ENCODE results near the gene ARL5B. TPM values are rescaled to one million over a fixed set of nuclear protein-coding genes. Genes with fewer than 3 reads are reported as not detected.

The ARL5B gene
- total and polyA plus RNA-seq, 2 of the 8 experiments (the other 6 are each of a cell fraction or from before 2014, with no cell fraction given) = 8.4 to 52.1 TPM

DNA sequence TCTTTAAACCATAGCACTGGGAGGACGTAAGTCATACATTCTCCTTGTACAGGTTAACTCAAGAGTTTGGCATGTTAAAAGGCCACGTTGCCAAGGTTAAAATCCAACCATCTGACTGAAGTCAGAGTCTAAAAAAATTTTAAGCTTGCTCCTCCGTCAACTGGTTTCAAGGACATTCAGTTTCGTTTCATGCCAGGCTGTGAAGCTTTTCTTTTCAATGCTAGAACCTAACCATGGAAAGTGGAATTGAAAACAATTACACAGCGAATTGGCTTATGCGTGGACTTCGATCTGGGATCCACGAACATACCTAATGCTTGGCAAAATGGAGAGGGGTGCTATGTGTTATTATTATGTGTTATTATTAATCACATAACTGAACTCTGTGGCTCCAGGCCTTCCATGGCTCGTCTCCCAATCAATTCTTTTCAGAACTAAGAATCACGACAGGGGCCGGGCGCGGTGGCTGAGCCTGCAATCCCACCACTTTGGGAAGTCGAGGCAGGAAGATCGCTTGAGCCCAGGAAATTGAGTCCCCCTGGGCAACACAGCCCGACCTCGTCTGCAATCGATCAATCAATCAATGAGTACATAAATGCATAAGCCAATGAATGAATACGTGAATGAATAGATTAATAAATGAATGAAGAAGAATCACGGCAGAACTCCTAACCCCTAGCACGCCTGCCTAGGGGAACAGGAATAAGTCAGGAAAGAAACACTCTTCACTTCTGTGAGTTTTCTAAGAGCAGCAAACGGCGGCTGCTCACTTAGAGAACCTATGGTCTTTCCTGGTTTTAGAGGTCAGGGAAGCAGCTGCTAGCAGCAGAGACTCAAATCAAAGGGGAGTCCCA, 733 bp upstream of the ARL5B start:
- DNase-seq (ENCODE audit: low read depth in 1 of 2, low spot score in 2 of 2) (no peak), FAIRE-seq (no peak)
- peak overlapping the region; percentile 70 to 96 (median 94) for H3K9ac ChIP-seq (replicated peaks in 1 of 4; ENCODE audit: extremely low read depth in 1 of 4, low read depth in 3 of 4, low read length in 3 of 4)
- H3K4me1 ChIP-seq (replicated peaks in 1 of 4; ENCODE audit: control insufficient read depth in 3 of 4, insufficient read depth in 4 of 4, low read length in 3 of 4) = peaks cover 0 to 12% (median 2%) of the 10 kb centered on the region in 4 experiments; a peak in 3 of 7 replicates
- H3K14ac ChIP-seq (ENCODE audit: insufficient read length) = no peak overlapping the region
- H3K18ac ChIP-seq (ENCODE audit: extremely low read depth, low read length) = peak overlapping the region; percentile 62
- TF ChIP-seq, protein P1, sequence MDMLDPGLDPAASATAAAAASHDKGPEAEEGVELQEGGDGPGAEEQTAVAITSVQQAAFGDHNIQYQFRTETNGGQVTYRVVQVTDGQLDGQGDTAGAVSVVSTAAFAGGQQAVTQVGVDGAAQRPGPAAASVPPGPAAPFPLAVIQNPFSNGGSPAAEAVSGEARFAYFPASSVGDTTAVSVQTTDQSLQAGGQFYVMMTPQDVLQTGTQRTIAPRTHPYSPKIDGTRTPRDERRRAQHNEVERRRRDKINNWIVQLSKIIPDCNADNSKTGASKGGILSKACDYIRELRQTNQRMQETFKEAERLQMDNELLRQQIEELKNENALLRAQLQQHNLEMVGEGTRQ (IDR thresholded peaks at IDR 0.05; ENCODE audit: low read length) = no peak
- TF ChIP-seq CEBPB (IDR thresholded peaks at IDR 0.05; ENCODE audit: low read depth, low read length) (no peak), MAFK (IDR thresholded peaks at IDR 0.05; ENCODE audit: low read depth, low read length) (no peak), JUND (IDR thresholded peaks at IDR 0.05; ENCODE audit: low read length) (no peak), CHD2 (IDR thresholded peaks at IDR 0.05; ENCODE audit: low read length) (no peak), ASH2L (IDR thresholded peaks at IDR 0.05; ENCODE audit: low read length) (no peak), ZNF274 (IDR thresholded peaks at IDR 0.05; ENCODE audit: borderline replicate concordance, extremely low read depth, low read length) (no peak), SP4 (IDR thresholded peaks at IDR 0.05; ENCODE audit: low read length) (no peak), TEAD4 (IDR thresholded peaks at IDR 0.05; ENCODE audit: low read depth, low read length) (no peak)
- TF ChIP-seq, protein P2, sequence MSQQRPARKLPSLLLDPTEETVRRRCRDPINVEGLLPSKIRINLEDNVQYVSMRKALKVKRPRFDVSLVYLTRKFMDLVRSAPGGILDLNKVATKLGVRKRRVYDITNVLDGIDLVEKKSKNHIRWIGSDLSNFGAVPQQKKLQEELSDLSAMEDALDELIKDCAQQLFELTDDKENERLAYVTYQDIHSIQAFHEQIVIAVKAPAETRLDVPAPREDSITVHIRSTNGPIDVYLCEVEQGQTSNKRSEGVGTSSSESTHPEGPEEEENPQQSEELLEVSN (IDR thresholded peaks at IDR 0.05) = no peak
- no peak overlapping the region for H2BK120ac ChIP-seq (replicated peaks; ENCODE audit: low read depth, low read length)
- 43% methylated on average over 23 of the region's 23 CpGs; no CpG with 5 or more reads in 1 of the 2 experiments for WGBS, 2 experiments (ENCODE audit: extremely low coverage in 1 of 2, insufficient coverage in 1 of 2, insufficient read length in 1 of 2, insufficient replicate concordance in 2 of 2, low coverage in 1 of 2, low lambda C conversion rate in 2 of 2, missing lambda C conversion rate in 1 of 2)
- no peak overlapping the region for H2BK15ac ChIP-seq (ENCODE audit: low read length)
- H4K91ac ChIP-seq (replicated peaks; ENCODE audit: insufficient read length, low read length) = no peak overlapping the region
- H4K8ac ChIP-seq (ENCODE audit: extremely low read depth, insufficient read depth, low read length) = no peak overlapping the region; the same call in 1 of the 2 replicates
- peak overlapping the region; percentile 73; the same call in 1 of the 2 replicates for H3K27ac ChIP-seq (ENCODE audit: low read depth, low read length)
- POLR2A ChIA-PET (ENCODE audit: partially characterized antibody) = interaction anchor here (0.7 to 2.1 kb wide), 5 partner anchors 9 to 1276 kb away, joined by 4 to 11 read pairs (median 4); no protein-coding TSS in a partner anchor
- CTCF ChIA-PET (ENCODE audit: partially characterized antibody) = no interaction called here
- H3K27me3 ChIP-seq (replicated peaks in 1 of 4; ENCODE audit: control insufficient read depth in 3 of 4, extremely low read depth in 1 of 4, insufficient read depth in 3 of 4, low read length in 3 of 4) = no peaks in the 10 kb centered on the region
- peaks cover 6 to 10% of the 10 kb centered on the region in 2 experiments for H4K20me1 ChIP-seq (replicated peaks in 1 of 2; ENCODE audit: control insufficient read depth in 1 of 2, insufficient read depth in 2 of 2, low read length in 2 of 2)
- peak overlapping the region; percentile 68 to 100 for H3K4me2 ChIP-seq (ENCODE audit: insufficient read depth in 1 of 2, low read depth in 2 of 2, low read length in 2 of 2)
- H2AFZ ChIP-seq (ENCODE audit: low read length) = peak overlapping the region; percentile 54; the same call in 1 of the 2 replicates
- peaks cover 8% of the 10 kb centered on the region; the same call in 1 of the 2 replicates for H3K23me2 ChIP-seq (ENCODE audit: low read depth, low read length)
- peak overlapping the region; percentile 91 to 99 (median 96) for H3K4me3 ChIP-seq (ENCODE audit: extremely low read depth in 1 of 4, insufficient read depth in 2 of 4, low read depth in 3 of 4, low read length in 4 of 4)
- no peaks in the 10 kb centered on the region for H3K9me3 ChIP-seq (ENCODE audit: insufficient read depth in 2 of 2, low read depth in 1 of 2, low read length in 1 of 2)
- H3K79me1 ChIP-seq (ENCODE audit: low read depth, low read length) = no peaks in the 10 kb centered on the region
- H2AK5ac ChIP-seq (ENCODE audit: low read depth, low read length) = peak overlapping the region; percentile 86; the same call in 1 of the 2 replicates
- peak overlapping the region; percentile 27 for H4K5ac ChIP-seq (ENCODE audit: insufficient read length, low read depth, low read length)
- no peak overlapping the region for H2BK20ac ChIP-seq (ENCODE audit: low read length)
- H3K4ac ChIP-seq (replicated peaks; ENCODE audit: insufficient read length, low read depth, low read length) = no peak overlapping the region
- peak overlapping the region; percentile 92 for H2BK5ac ChIP-seq (ENCODE audit: low read depth, low read length)
- no peaks in the 10 kb centered on the region; a peak in 1 of 8 replicates for H3K36me3 ChIP-seq (ENCODE audit: control insufficient read depth in 2 of 4, insufficient read depth in 4 of 4, low read length in 3 of 4)
- H2BK12ac ChIP-seq (ENCODE audit: low read depth, low read length) = peak overlapping the region; percentile 19; the same call in 1 of the 2 replicates
- H3K79me2 ChIP-seq (ENCODE audit: control insufficient read depth in 1 of 2, insufficient read depth in 2 of 2, low read length in 2 of 2) = peaks cover 28 to 40% of the 10 kb centered on the region in 2 experiments
- peak overlapping the region; percentile 51 for H3K56ac ChIP-seq (replicated peaks; ENCODE audit: insufficient read length, low read depth, low read length)
- H3K23ac ChIP-seq (ENCODE audit: insufficient read length) = no peak overlapping the region

All from H1 (cell line).